Measurements from ENCODE around the gene LSM12.
"Not testable (repeated sequence)": the region's sequence is repeated elsewhere in the genome, so short reads cannot be mapped to it uniquely, and the experiment has no call there.

The LSM12 gene

DNA sequence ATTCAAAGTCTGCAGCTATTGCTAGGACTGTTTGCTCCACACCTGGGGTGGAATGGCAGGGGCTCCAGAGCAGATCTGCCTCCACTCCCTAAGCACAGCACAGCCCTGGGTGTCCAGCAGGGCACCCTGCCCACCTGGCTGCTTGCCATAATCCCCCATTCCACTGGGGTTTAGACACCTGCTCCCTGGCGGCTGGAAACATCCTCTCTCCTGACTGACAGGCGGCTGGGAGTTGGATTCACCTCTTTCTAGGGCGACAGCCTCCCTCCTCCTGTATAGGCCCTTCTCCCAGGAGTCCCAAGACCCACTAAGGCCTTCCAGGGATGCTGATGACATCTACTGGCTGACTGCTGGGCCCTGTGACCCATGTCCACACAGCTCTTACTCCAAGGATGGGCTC, 39.0 kb upstream of the LSM12 start:
- H3K4me1 ChIP-seq (ENCODE audit: control insufficient read depth, low read length): peaks cover 14% of the 10 kb centered on the region
- no peaks in the 10 kb centered on the region for H3K9me3 ChIP-seq (ENCODE audit: control insufficient read depth, insufficient read depth, low read length)
- no peaks in the 10 kb centered on the region; the same call in 1 of the 2 replicates for H3K36me3 ChIP-seq (ENCODE audit: control insufficient read depth, low read length)
- no peaks in the 10 kb centered on the region for H4K20me1 ChIP-seq (ENCODE audit: control insufficient read depth, insufficient read depth, low read depth, low read length)
- H3K79me2 ChIP-seq (ENCODE audit: control insufficient read depth, low read length): no peaks in the 10 kb centered on the region
- no peak overlapping the region for H3K4me3 ChIP-seq (ENCODE audit: low read length)
- no peak overlapping the region for H3K4me2 ChIP-seq (ENCODE audit: low read length)
- no peaks in the 10 kb centered on the region for H3K27me3 ChIP-seq (ENCODE audit: control insufficient read depth, low read length)
- no peaks in the 10 kb centered on the region for H3F3A ChIP-seq (ENCODE audit: control insufficient read depth, insufficient read depth)
- no peak overlapping the region for H3K27ac ChIP-seq (ENCODE audit: low read depth, low read length)
- no peaks in the 10 kb centered on the region for H3K9me2 ChIP-seq (replicated peaks; ENCODE audit: control insufficient read depth, low read length)
- TF ChIP-seq, protein P1, sequence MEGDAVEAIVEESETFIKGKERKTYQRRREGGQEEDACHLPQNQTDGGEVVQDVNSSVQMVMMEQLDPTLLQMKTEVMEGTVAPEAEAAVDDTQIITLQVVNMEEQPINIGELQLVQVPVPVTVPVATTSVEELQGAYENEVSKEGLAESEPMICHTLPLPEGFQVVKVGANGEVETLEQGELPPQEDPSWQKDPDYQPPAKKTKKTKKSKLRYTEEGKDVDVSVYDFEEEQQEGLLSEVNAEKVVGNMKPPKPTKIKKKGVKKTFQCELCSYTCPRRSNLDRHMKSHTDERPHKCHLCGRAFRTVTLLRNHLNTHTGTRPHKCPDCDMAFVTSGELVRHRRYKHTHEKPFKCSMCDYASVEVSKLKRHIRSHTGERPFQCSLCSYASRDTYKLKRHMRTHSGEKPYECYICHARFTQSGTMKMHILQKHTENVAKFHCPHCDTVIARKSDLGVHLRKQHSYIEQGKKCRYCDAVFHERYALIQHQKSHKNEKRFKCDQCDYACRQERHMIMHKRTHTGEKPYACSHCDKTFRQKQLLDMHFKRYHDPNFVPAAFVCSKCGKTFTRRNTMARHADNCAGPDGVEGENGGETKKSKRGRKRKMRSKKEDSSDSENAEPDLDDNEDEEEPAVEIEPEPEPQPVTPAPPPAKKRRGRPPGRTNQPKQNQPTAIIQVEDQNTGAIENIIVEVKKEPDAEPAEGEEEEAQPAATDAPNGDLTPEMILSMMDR (IDR thresholded peaks at IDR 0.05; ENCODE audit: low read depth, low read length, poor library complexity, severe bottlenecking): no peak
- no peak for TF ChIP-seq EZH2phosphoT487 (IDR thresholded peaks at IDR 0.05; ENCODE audit: borderline replicate concordance, low read length)

GRCh38 chr17:44102849-44103622, 36.6 kb upstream of the LSM12 start:
- H3K4me2 ChIP-seq (ENCODE audit: low read length): no peak overlapping the region
- H3K79me2 ChIP-seq (ENCODE audit: control insufficient read depth, low read length): no peaks in the 10 kb centered on the region
- H3K4me1 ChIP-seq (ENCODE audit: control insufficient read depth, low read length): peaks cover 19% of the 10 kb centered on the region
- no peaks in the 10 kb centered on the region; the same call in 1 of the 2 replicates for H3F3A ChIP-seq (ENCODE audit: control insufficient read depth, insufficient read depth)
- H3K27ac ChIP-seq (ENCODE audit: low read depth, low read length): no peak overlapping the region
- peaks cover under 1% of the 10 kb centered on the region; the same call in 1 of the 2 replicates for H4K20me1 ChIP-seq (ENCODE audit: control insufficient read depth, insufficient read depth, low read depth, low read length)
- no peaks in the 10 kb centered on the region for H3K9me2 ChIP-seq (replicated peaks; ENCODE audit: control insufficient read depth, low read length)
- H3K9me3 ChIP-seq (ENCODE audit: control insufficient read depth, insufficient read depth, low read length): no peaks in the 10 kb centered on the region
- no peak overlapping the region for H3K4me3 ChIP-seq (ENCODE audit: low read length)
- no peaks in the 10 kb centered on the region for H3K27me3 ChIP-seq (ENCODE audit: control insufficient read depth, low read length)
- no peak for TF ChIP-seq EZH2phosphoT487 (IDR thresholded peaks at IDR 0.05; ENCODE audit: borderline replicate concordance, low read length)
- TF ChIP-seq, protein P1 (IDR thresholded peaks at IDR 0.05; ENCODE audit: low read depth, low read length, poor library complexity, severe bottlenecking): no peak
- H3K36me3 ChIP-seq (ENCODE audit: control insufficient read depth, low read length): no peaks in the 10 kb centered on the region

DNA sequence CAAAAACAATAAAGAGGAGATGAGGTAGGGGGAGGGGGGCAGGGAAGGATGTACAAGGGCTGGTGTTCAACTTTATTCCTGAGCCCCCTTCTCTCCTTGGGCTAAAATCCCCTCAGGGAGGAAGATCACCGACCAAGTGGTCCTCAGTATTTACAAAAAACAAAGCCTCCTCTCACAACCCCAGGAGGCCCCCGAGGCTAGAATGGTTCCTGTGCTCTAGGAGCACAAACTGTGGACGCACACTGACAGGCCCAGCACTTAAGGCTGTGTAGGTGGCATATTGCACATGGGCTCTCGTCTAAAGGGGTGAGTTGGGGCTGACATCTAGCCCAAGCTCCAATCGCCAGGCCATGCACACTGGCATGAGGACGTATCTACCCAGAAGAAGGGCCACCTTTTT, 35.4 kb upstream of the LSM12 start:
- H3K27ac ChIP-seq (ENCODE audit: low read depth, low read length); H3K4me3 ChIP-seq (ENCODE audit: low read length); H4K20me1 ChIP-seq (ENCODE audit: control insufficient read depth, insufficient read depth, low read depth, low read length); H3K9me3 ChIP-seq (ENCODE audit: control insufficient read depth, insufficient read depth, low read length); H3K79me2 ChIP-seq (ENCODE audit: control insufficient read depth, low read length); H3K9me2 ChIP-seq (replicated peaks; ENCODE audit: control insufficient read depth, low read length); H3K4me2 ChIP-seq (ENCODE audit: low read length); H3F3A ChIP-seq (ENCODE audit: control insufficient read depth, insufficient read depth); H3K27me3 ChIP-seq (ENCODE audit: control insufficient read depth, low read length); H3K36me3 ChIP-seq (ENCODE audit: control insufficient read depth, low read length): not testable (repeated sequence)
- H3K4me1 ChIP-seq (ENCODE audit: control insufficient read depth, low read length): peaks cover 19% of the 10 kb centered on the region

DNA sequence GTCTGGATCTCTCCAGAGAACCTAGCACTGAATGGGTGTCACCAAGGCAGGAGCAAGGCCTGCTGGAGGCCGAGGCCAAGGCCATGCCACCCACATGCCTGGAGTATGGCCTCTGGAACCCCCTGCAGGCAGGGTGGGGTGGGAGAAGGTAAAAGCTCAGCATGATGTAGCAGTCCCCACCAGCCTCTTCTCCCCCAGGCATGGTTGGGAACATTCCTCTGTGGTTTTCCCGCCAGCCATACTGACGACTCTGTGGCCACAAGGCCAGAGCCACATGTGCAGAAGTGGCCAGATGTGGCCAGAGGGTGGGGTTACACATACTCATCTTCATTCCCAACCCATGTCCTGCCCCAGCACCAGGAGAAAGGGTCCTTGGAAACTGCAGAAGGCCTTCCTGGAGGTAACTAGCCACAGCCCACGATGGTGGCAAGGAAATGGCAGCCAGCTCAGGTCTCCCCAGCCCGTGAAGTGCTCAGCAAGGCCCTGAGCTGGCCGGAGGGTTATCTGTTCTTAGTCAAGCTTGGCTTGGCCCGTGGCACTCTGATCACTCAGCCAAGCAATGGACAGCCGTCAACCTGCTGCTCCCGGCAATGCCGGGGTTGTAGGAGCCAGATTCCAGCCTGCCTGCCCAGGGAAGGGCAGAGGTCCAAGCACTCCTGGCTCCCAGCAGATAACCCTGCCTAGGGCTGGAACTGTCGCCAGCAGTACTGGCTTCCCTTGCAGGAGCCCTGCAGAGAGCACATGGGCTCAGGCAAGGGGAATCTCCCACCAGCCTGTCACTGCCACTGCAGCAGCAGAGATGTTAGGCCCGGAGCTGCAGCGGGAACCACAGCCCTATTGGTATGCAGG, 30.9 kb upstream of the LSM12 start:
- peaks cover 23% of the 10 kb centered on the region for H3K4me1 ChIP-seq (ENCODE audit: control insufficient read depth, low read length)
- H3F3A ChIP-seq (ENCODE audit: control insufficient read depth, insufficient read depth): no peaks in the 10 kb centered on the region; the same call in 1 of the 2 replicates
- no peaks in the 10 kb centered on the region for H3K36me3 ChIP-seq (ENCODE audit: control insufficient read depth, low read length)
- TF ChIP-seq, protein P1 (IDR thresholded peaks at IDR 0.05; ENCODE audit: low read depth, low read length, poor library complexity, severe bottlenecking): no peak
- no peak for TF ChIP-seq EZH2phosphoT487 (IDR thresholded peaks at IDR 0.05; ENCODE audit: borderline replicate concordance, low read length)
- no peak overlapping the region for H3K4me2 ChIP-seq (ENCODE audit: low read length)
- no peaks in the 10 kb centered on the region for H3K79me2 ChIP-seq (ENCODE audit: control insufficient read depth, low read length)
- peaks cover 4% of the 10 kb centered on the region; the same call in 1 of the 2 replicates for H4K20me1 ChIP-seq (ENCODE audit: control insufficient read depth, insufficient read depth, low read depth, low read length)
- H3K9me3 ChIP-seq (ENCODE audit: control insufficient read depth, insufficient read depth, low read length): no peaks in the 10 kb centered on the region
- no peaks in the 10 kb centered on the region for H3K9me2 ChIP-seq (replicated peaks; ENCODE audit: control insufficient read depth, low read length)
- H3K27me3 ChIP-seq (ENCODE audit: control insufficient read depth, low read length): no peaks in the 10 kb centered on the region
- H3K4me3 ChIP-seq (ENCODE audit: low read length): no peak overlapping the region
- no peak overlapping the region for H3K27ac ChIP-seq (ENCODE audit: low read depth, low read length)
